Right lobe of liver (tissue), 6 donors: ENCODE measurements around the gene ARMC9. TPM values are rescaled to one million over a fixed set of nuclear protein-coding genes. Genes with fewer than 3 reads are reported as not detected.
"Not testable (repeated sequence)": the region's sequence is repeated elsewhere in the genome, so short reads cannot be mapped to it uniquely, and the experiment has no call there.

Source experiments
- ATAC-seq, 4 donors: fragments of 200-7000 bp; cut with Tn5 transposase; one replicate each; pipeline ENCODE4 v1.9.1; 2020; ENCODE audit warnings: mild to moderate bottlenecking in 4 of 4, moderate library complexity in 4 of 4
- DNase-seq, 3 donors: peaks; one replicate each; pipeline ENCODE4 v3.0.0-alpha.2; 2020
- H3K27ac ChIP-seq, 3 donors: fragments of 200-600 bp; one replicate each; pipeline ENCODE4 v1.8.0; 2022
- H3K27me3 ChIP-seq, 2 donors: fragments of 200-600 bp; one replicate each; pipeline ENCODE4 v1.8.0; 2022
- H3K36me3 ChIP-seq, 4 donors: fragments of 200-600 bp; sonication (generic) in 1 of 4; one replicate each; pipeline versions ENCODE4 v1.5.1 to v1.8.0; 2017 to 2022; ENCODE audit warnings: control low read depth in 1 of 4
- H3K4me1 ChIP-seq, 4 donors: fragments of 200-600 bp; sonication (generic) in 1 of 4; one replicate each; pipeline versions ENCODE4 v1.5.1 to v1.8.0; 2017 to 2022; ENCODE audit warnings: control low read depth in 1 of 4
- H3K4me3 ChIP-seq, 3 donors: fragments of 200-600 bp; one replicate each; pipeline ENCODE4 v1.8.0; 2022
- H3K9me3 ChIP-seq, 4 donors: fragments of 200-600 bp; sonication (generic) in 1 of 4; one replicate each; pipeline versions ENCODE4 v1.5.1 to v1.8.0; 2017 to 2022; ENCODE audit warnings: control low read depth in 1 of 4
- POLR2A ChIP-seq: fragments of 450-650 bp; IDR thresholded peaks from one replicate; pipeline ENCODE4 v1.6.1; 2017; ENCODE audit warnings: antibody characterized with exemption, mild to moderate bottlenecking
- WGBS: methylation state at CpG from one replicate; pipeline ENCODE4 v1.1.6; 2018; ENCODE audit warnings: low coverage, low lambda C conversion rate; ENCODE audit not compliant: insufficient coverage; ENCODE audit errors: missing lambda C conversion rate; 5-methylcytosine and 5-hydroxymethylcytosine counted together
- intact Hi-C, 2 donors: fragments of 100-400 bp; cut with DNase I; formaldehyde crosslinking; loops; one replicate each; pipeline versions ENCODE4 v1.11.2 to v1.14.1; 2022
- total RNA-seq, 6 experiments: library from RNA; depleted of rRNA in 2 of 6; stranded (reverse); fragments of >200 nt in 2 of 6; fragmentation: NEBNext Ultra II Directional in 3 of 6; extraction: Animal tissue kit (Norgen Biotek cat#: 25700) in 3 of 6; gene quantifications; one replicate each; pipeline versions ENCODE4 v1.1.0 to v1.2.4, GENCODE V29; 2016 to 2023
- TF ChIP-seq, protein P1 (sequence below), 4 donors: fragments of 200-600 bp in 3 of 4; fragments of 450-650 bp in 1 of 4; IDR thresholded peaks; one replicate each; pipeline versions ENCODE4 v1.5.1 to v1.8.0; 2016 to 2022; ENCODE audit warnings: antibody characterized with exemption in 4 of 4, mild to moderate bottlenecking in 2 of 4
- donor health status: DM: no; HTN: yes; CAD: no.
- donor health status: DM: no; HTN: no; CAD: no.
- donor health status: DM: no; HTN: no; CAD: no.
- donor health status: DM: no; HTN: yes; CAD: no.
- donor health status: DM: no; HTN: yes; CAD: no.

The ARMC9 gene
- total RNA-seq, 6 experiments from 2014 or later, result 1.5 to 7.7 (median 2.4) TPM

DNA sequence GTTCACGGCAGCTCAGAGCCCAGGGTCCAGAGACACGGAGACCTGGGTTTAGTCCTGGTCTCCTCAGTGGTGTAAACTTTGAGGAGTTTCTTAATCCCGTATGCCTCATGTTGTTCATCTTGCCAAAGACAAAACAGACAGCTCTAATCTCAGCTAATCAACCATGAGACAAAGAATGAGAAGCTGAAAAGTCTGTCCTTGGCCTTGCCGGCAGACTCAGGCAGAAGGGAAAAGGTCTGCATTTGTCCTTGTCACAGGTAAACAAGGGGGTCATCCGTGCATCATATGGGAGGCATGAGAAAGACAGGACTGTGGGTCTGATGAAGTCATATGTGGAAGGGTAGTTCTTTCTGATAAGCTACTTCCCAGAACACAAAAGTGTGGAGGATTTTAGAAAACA is 1.8 kb upstream of the ARMC9 start:
- TF ChIP-seq, protein P1, sequence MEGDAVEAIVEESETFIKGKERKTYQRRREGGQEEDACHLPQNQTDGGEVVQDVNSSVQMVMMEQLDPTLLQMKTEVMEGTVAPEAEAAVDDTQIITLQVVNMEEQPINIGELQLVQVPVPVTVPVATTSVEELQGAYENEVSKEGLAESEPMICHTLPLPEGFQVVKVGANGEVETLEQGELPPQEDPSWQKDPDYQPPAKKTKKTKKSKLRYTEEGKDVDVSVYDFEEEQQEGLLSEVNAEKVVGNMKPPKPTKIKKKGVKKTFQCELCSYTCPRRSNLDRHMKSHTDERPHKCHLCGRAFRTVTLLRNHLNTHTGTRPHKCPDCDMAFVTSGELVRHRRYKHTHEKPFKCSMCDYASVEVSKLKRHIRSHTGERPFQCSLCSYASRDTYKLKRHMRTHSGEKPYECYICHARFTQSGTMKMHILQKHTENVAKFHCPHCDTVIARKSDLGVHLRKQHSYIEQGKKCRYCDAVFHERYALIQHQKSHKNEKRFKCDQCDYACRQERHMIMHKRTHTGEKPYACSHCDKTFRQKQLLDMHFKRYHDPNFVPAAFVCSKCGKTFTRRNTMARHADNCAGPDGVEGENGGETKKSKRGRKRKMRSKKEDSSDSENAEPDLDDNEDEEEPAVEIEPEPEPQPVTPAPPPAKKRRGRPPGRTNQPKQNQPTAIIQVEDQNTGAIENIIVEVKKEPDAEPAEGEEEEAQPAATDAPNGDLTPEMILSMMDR (IDR thresholded peaks at IDR 0.05), result no peak
- no peak for TF ChIP-seq POLR2A
- H3K36me3 ChIP-seq, result no peaks in the 10 kb centered on the region
- no peaks in the 10 kb centered on the region for H3K27me3 ChIP-seq
- no peaks in the 10 kb centered on the region for H3K9me3 ChIP-seq
- H3K27ac ChIP-seq, result no peak overlapping the region
- WGBS, result 65% methylated on average over 4 of the region's 5 CpGs
- intact Hi-C loops, result loop anchor here in 1 of 2 donors (10.0 kb wide), 1 partner anchor 92 kb away; no protein-coding TSS in a partner anchor
- DNase-seq (no peak), ATAC-seq (no peak)
- H3K4me1 ChIP-seq, result peaks cover 0 to 6% (median 0%) of the 10 kb centered on the region in 4 donors
- no peak overlapping the region for H3K4me3 ChIP-seq

DNA sequence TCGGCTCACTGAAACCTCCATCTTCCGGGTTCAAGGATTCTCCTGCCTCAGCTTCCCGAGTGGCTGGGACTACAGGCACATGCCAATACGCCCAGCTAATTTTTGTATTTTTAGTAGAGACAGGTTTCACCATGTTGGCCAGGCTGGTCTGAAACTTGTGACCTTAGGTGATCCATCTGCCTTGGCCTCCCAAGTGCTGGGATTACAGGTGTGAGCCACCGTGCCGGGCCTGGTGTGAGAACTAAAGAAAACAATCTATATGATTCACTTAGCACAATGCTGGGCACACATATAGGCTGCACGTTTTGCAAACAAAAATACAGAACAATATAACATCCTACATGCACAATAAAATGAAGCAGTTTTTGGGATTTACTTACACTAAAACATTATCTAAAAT is 1.2 kb upstream of the ARMC9 start:
- H3K36me3 ChIP-seq, DNase-seq: not testable (repeated sequence)

DNA sequence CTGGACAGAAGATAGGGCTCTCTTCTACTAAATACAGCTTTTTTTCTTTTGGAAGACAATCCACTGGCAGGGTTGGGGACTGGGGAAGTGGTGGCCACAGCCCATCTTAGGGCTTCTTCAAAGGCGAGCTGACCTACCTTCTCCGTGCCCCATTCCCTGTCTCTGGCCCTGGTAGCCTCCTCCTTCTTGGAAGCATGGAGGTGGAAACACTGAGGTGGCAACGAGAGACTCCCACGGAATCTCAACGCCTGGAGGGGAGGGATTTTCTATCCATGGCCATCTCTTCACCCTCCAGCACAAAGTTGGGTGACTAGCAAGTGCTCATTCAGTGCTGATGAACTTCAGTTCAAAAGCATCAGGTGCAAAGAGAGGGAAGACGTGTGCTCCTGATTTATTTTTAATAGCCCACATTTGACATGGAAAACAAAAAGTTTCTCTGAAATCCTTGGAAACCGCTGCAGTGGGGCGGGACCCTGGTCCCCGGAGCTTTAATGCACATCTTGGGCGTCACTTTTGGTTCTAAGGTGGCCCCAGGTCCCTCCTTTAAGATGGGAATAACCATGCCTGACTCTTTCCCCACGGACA is 633 bp upstream of the ARMC9 start:
- DNase-seq (no peak), ATAC-seq (no peak)
- Histone ChIP-seq H3K36me3 (no peaks in the 10 kb centered on the region), H3K4me1 (peaks cover 0 to 6% (median 0%) of the 10 kb centered on the region in 4 donors), H3K27ac (no peak overlapping the region), H3K9me3 (no peaks in the 10 kb centered on the region), H3K4me3 (peak overlapping the region; percentile 56 to 75 (median 67)), H3K27me3 (no peaks in the 10 kb centered on the region)
- WGBS, result 3% methylated on average over 8 of the region's 11 CpGs
- no peak for TF ChIP-seq POLR2A
- TF ChIP-seq, protein P1 (IDR thresholded peaks at IDR 0.05), result no peak
- intact Hi-C loops, result loop anchor here in 1 of 2 donors (10.0 kb wide), 1 partner anchor 93 kb away; no protein-coding TSS in a partner anchor

More for the DNA sequence above, 1.2 kb upstream of the ARMC9 start:
- not testable (repeated sequence) for H3K27me3 ChIP-seq, H3K27ac ChIP-seq, ATAC-seq, H3K4me1 ChIP-seq, H3K4me3 ChIP-seq, H3K9me3 ChIP-seq
- WGBS, result 72% methylated on average over 6 of the region's 7 CpGs
- intact Hi-C loops, result loop anchor here in 1 of 2 donors (10.0 kb wide), 1 partner anchor 92 kb away; no protein-coding TSS in a partner anchor

DNA sequence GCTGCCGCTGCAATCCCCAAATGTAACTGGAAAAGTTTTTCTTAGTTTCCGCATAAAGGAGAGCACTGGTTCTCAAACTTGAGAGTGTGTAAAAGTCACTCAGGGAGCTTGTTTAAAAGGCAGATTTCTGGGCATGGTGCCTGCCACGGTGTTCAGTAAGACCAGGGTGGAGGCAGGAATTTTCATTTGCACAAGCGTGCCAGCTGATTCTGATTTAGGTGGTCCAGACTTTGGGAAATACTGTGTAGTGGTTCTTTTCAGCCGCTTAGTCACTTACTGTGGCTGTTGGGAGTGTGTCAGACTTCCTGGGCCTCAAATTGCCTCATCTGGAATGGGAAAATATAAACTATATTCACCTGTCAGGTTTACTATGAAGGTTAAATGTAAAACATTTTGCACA is 788 bp downstream of the ARMC9 start:
- peak overlapping the region; percentile 56 to 75 (median 67) for H3K4me3 ChIP-seq
- H3K9me3 ChIP-seq, result no peaks in the 10 kb centered on the region
- no peaks in the 10 kb centered on the region for H3K36me3 ChIP-seq
- H3K27me3 ChIP-seq, result no peaks in the 10 kb centered on the region
- H3K27ac ChIP-seq, result no peak overlapping the region
- no peak for DNase-seq
- 41% methylated on average over 4 of the region's 5 CpGs for WGBS
- intact Hi-C loops, result loop anchor here in 1 of 2 donors (10.0 kb wide), 1 partner anchor 94 kb away; no protein-coding TSS in a partner anchor
- ATAC-seq, result no peak
- peaks cover 0 to 6% (median 0%) of the 10 kb centered on the region in 4 donors for H3K4me1 ChIP-seq
- TF ChIP-seq, protein P1 (IDR thresholded peaks at IDR 0.05), result no peak
- no peak for TF ChIP-seq POLR2A

DNA sequence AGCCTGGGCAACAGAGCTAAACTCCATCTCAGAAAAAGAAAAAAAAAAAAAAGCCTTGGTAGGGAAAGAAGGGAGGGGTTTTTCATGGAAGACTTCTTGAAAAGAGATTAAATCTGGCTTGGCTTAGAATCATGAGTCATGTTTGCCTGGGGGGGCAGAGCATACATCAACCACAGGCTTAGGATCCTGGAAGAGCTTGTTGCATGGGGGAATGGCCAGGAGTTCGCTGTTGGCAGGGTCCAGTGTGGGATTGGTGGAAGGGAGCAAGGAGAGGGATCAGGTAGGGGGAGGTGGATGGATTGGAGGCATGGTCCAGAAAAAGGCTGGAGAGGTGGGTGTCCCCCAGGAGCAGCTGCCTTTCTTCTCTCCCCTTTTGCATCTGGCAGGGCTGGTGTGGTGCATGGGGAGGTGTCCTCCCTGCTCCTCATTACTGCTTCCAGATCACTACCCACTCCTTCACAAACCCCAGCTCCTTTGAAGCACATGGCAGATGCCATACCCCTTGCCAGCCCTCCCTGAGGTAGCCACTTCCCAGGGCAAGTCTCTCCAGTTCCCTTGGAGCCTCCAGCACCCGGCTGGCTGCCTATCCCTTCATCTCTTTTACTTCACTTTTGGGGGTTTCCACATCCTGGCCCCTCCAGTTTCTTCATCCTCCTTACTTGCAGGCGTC is 2.5 kb downstream of the ARMC9 start:
- peaks cover 0 to 6% (median 0%) of the 10 kb centered on the region in 4 donors for H3K4me1 ChIP-seq
- no peaks in the 10 kb centered on the region for H3K9me3 ChIP-seq
- H3K27ac ChIP-seq, result no peak overlapping the region
- DNase-seq, result peak in 1 of 3 donors; percentile 17
- ATAC-seq, result no peak
- WGBS, result 60% methylated on average over 2 of the region's 3 CpGs
- TF ChIP-seq, protein P1 (IDR thresholded peaks at IDR 0.05), result no peak
- no peak for TF ChIP-seq POLR2A
- H3K4me3 ChIP-seq, result no peak overlapping the region
- H3K27me3 ChIP-seq, result no peaks in the 10 kb centered on the region
- H3K36me3 ChIP-seq, result no peaks in the 10 kb centered on the region
- intact Hi-C loops, result no loop called here
